GM23338 (cell line): Measurements from ENCODE around the gene AARS2. TPM values are rescaled to one million over a fixed set of nuclear protein-coding genes. Genes with fewer than 3 reads are reported as not detected.

Source experiments
- ATAC-seq: fragments of 200-7000 bp; cut with Tn5 transposase; 3 replicates; pipeline ENCODE4 v1.9.1; 2020
- DNase-seq: peaks from one replicate; pipeline ENCODE4 v3.0.0-alpha.2; 2015; ENCODE audit warnings: low spot score
- H2AFZ ChIP-seq: fragments of 200-600 bp; sonication (generic); 2 replicates; pipeline ENCODE4 v1.8.0; 2016; ENCODE audit warnings: antibody characterized with exemption, mild to moderate bottlenecking, moderate library complexity
- H3F3A ChIP-seq: fragments of 200-600 bp; sonication (generic); replicated peaks from 2 replicates; pipeline ENCODE4 v1.8.0; 2017; ENCODE audit warnings: antibody characterized with exemption, mixed run types, low read depth
- H3K27ac ChIP-seq: fragments of 200-600 bp; sonication (generic); 2 replicates; pipeline ENCODE4 v1.6.1; 2016; ENCODE audit warnings: low read depth
- H3K27me3 ChIP-seq: fragments of 200-600 bp; sonication (generic); 2 replicates; pipeline ENCODE4 v1.8.0; 2016; ENCODE audit warnings: mild to moderate bottlenecking, mixed run types, moderate library complexity; ENCODE audit not compliant: insufficient read depth
- H3K36me3 ChIP-seq: fragments of 200-600 bp; sonication (generic); 2 replicates; pipeline ENCODE4 v1.8.0; 2016; ENCODE audit warnings: mild to moderate bottlenecking; ENCODE audit not compliant: insufficient read depth
- H3K4me1 ChIP-seq: fragments of 200-600 bp; sonication (generic); 2 replicates; pipeline ENCODE4 v1.8.0; 2016; ENCODE audit warnings: mild to moderate bottlenecking, moderate library complexity; ENCODE audit not compliant: insufficient read depth
- H3K4me2 ChIP-seq: fragments of 200-600 bp; sonication (generic); 2 replicates; pipeline ENCODE4 v1.7.1; 2017; ENCODE audit warnings: mixed run types
- H3K4me3 ChIP-seq: fragments of 200-600 bp; sonication (generic); 2 replicates; pipeline ENCODE4 v1.6.1; 2016; ENCODE audit warnings: mixed run types
- H3K79me2 ChIP-seq: fragments of 200-600 bp; sonication (generic); replicated peaks from 2 replicates; pipeline ENCODE4 v1.8.0; 2017; ENCODE audit warnings: mild to moderate bottlenecking; ENCODE audit not compliant: insufficient read depth
- H3K9me2 ChIP-seq: fragments of 200-600 bp; sonication (generic); 2 replicates; pipeline ENCODE4 v1.8.0; 2017; ENCODE audit not compliant: insufficient read depth
- H4K20me1 ChIP-seq: fragments of 200-600 bp; sonication (generic); replicated peaks from 2 replicates; pipeline ENCODE4 v1.8.0; 2017; ENCODE audit warnings: mild to moderate bottlenecking; ENCODE audit not compliant: insufficient read depth
- H3K27ac Mint-ChIP-seq: 2 replicates; pipeline ENCODE4 v1.8.0; 2020; ENCODE audit warnings: inconsistent platforms, mild to moderate bottlenecking, moderate library complexity, mixed read lengths
- H3K27me3 Mint-ChIP-seq: 3 replicates; pipeline ENCODE4 v1.8.0; 2022; ENCODE audit warnings: low read depth, mild to moderate bottlenecking, moderate library complexity, mixed read lengths, inconsistent platforms; ENCODE audit not compliant: insufficient read depth, poor library complexity
- H3K36me3 Mint-ChIP-seq: 3 replicates; pipeline ENCODE4 v1.8.0; 2021; ENCODE audit warnings: low read depth, mild to moderate bottlenecking, inconsistent platforms, moderate library complexity, mixed read lengths
- H3K4me1 Mint-ChIP-seq: 3 replicates; pipeline ENCODE4 v1.8.0; 2020; ENCODE audit warnings: mild to moderate bottlenecking, inconsistent platforms, mixed read lengths
- H3K4me3 Mint-ChIP-seq: 3 replicates; pipeline ENCODE4 v1.8.0; 2021; ENCODE audit warnings: moderate library complexity, mild to moderate bottlenecking, inconsistent platforms, mixed read lengths
- H3K9me3 Mint-ChIP-seq: 3 replicates; pipeline ENCODE4 v1.8.0; 2020; ENCODE audit warnings: moderate library complexity, mild to moderate bottlenecking, inconsistent platforms, mixed read lengths
- CREB1 ChIP-seq: fragments of 250-450 bp; sonication (Bioruptor Pico); IDR thresholded peaks from 2 replicates; pipeline ENCODE4 v1.5.0; 2020; ENCODE audit warnings: low read depth, mild to moderate bottlenecking, moderate library complexity
- ETS1 ChIP-seq: IDR thresholded peaks from 2 replicates; pipeline ENCODE4 v1.6.1; 2016; ENCODE audit warnings: antibody characterized with exemption
- EZH2 ChIP-seq: fragments of 200-600 bp; sonication (generic); IDR thresholded peaks from one replicate; pipeline ENCODE4 v1.8.0; 2017; ENCODE audit warnings: antibody characterized with exemption, mild to moderate bottlenecking, low read depth; ENCODE audit not compliant: unreplicated experiment
- EZH2phosphoT487 ChIP-seq: fragments of 200-600 bp; sonication (generic); IDR thresholded peaks from one replicate; pipeline ENCODE4 v1.8.1; 2018; ENCODE audit warnings: antibody characterized with exemption; ENCODE audit not compliant: unreplicated experiment
- NANOG ChIP-seq: IDR thresholded peaks from 2 replicates; pipeline ENCODE4 v1.6.1; 2016; ENCODE audit warnings: antibody characterized with exemption, borderline replicate concordance
- POLR2AphosphoS5 ChIP-seq: IDR thresholded peaks from 2 replicates; pipeline ENCODE4 v1.6.1; 2016; ENCODE audit warnings: antibody characterized with exemption, low read depth
- REST ChIP-seq: IDR thresholded peaks from one replicate; pipeline ENCODE4 v1.6.1; 2018; ENCODE audit warnings: antibody characterized with exemption; ENCODE audit not compliant: unreplicated experiment
- ZNF114 ChIP-seq: fragments of 250-450 bp; sonication (Bioruptor Pico); IDR thresholded peaks from 2 replicates; pipeline ENCODE4 v1.5.0; 2020; ENCODE audit warnings: mild to moderate bottlenecking, moderate library complexity
- ZNF331 ChIP-seq: fragments of 250-450 bp; sonication (Bioruptor Pico); IDR thresholded peaks from 2 replicates; pipeline ENCODE4 v1.5.0; 2020; ENCODE audit warnings: low read depth, mild to moderate bottlenecking, moderate library complexity
- polyA plus RNA-seq: library from polyadenylated mRNA; unstranded; fragments of >200 nt; fragmentation: Nextera tagmentation; extraction: Ambion mirVana; gene quantifications from 2 replicates; pipeline ENCODE4 v1.2.1, GENCODE V29; 2016
- total RNA-seq: library from RNA; depleted of rRNA; stranded (reverse); fragments of >200 nt; shearing (Covaris generic); gene quantifications from 2 replicates; pipeline ENCODE4 v1.2.3, GENCODE V29; 2014
- TF ChIP-seq, protein P1 (sequence below), 2 experiments: fragments of 200-600 bp in 1 of 2; sonication (generic) in 1 of 2; conservative IDR thresholded peaks; 2 replicates each; pipeline versions ENCODE4 v1.5.1 to v1.6.1; 2016 to 2017; ENCODE audit warnings: antibody characterized with exemption in 2 of 2, low read depth in 2 of 2, mild to moderate bottlenecking in 2 of 2, moderate library complexity in 1 of 2

Gene AARS2
- total and polyA plus RNA-seq, 2 experiments from 2014 or later = 6.5 to 23.2 TPM

GRCh38 chr6:44263354-44264100 is 49.6 kb downstream of the AARS2 start:
- TF ChIP-seq ETS1 = 0 out of 2 replicates have a peak, but pooled peaks have one; percentile 27
- TF ChIP-seq, protein P1, sequence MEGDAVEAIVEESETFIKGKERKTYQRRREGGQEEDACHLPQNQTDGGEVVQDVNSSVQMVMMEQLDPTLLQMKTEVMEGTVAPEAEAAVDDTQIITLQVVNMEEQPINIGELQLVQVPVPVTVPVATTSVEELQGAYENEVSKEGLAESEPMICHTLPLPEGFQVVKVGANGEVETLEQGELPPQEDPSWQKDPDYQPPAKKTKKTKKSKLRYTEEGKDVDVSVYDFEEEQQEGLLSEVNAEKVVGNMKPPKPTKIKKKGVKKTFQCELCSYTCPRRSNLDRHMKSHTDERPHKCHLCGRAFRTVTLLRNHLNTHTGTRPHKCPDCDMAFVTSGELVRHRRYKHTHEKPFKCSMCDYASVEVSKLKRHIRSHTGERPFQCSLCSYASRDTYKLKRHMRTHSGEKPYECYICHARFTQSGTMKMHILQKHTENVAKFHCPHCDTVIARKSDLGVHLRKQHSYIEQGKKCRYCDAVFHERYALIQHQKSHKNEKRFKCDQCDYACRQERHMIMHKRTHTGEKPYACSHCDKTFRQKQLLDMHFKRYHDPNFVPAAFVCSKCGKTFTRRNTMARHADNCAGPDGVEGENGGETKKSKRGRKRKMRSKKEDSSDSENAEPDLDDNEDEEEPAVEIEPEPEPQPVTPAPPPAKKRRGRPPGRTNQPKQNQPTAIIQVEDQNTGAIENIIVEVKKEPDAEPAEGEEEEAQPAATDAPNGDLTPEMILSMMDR (conservative IDR thresholded peaks at IDR 0.05; ENCODE audit: low read depth in 2 of 2) = no peak
- Histone ChIP-seq H3K27me3 (peaks cover 5% of the 10 kb centered on the region; the same call in 1 of the 2 replicates), H3K9me2 (no peaks in the 10 kb centered on the region), H3K4me1 (peaks cover 21% of the 10 kb centered on the region), H3F3A (0 out of 2 replicates have a peak, but pooled peaks cover 8% of the 10 kb centered on the region), H3K4me2 (peak overlapping the region; percentile 98), H3K27ac (no peak overlapping the region), H3K79me2 (peaks cover 9% of the 10 kb centered on the region; the same call in 1 of the 2 replicates), H3K4me3 (peak overlapping the region; percentile 88), H2AFZ (no peak overlapping the region), H3K36me3 (no peaks in the 10 kb centered on the region), H4K20me1 (peaks cover 6% of the 10 kb centered on the region; the same call in 1 of the 2 replicates)
- DNase-seq (peak; percentile 49), ATAC-seq (peak; percentile 20)
- Mint-ChIP-seq H3K27ac (peak overlapping the region; percentile 85; the same call in 1 of the 2 replicates), H3K36me3 (peaks cover 16% of the 10 kb centered on the region), H3K4me1 (peaks cover 40% of the 10 kb centered on the region), H3K27me3 (peaks cover 26% of the 10 kb centered on the region), H3K4me3 (peak overlapping the region; percentile 86), H3K9me3 (no peaks in the 10 kb centered on the region)

DNA sequence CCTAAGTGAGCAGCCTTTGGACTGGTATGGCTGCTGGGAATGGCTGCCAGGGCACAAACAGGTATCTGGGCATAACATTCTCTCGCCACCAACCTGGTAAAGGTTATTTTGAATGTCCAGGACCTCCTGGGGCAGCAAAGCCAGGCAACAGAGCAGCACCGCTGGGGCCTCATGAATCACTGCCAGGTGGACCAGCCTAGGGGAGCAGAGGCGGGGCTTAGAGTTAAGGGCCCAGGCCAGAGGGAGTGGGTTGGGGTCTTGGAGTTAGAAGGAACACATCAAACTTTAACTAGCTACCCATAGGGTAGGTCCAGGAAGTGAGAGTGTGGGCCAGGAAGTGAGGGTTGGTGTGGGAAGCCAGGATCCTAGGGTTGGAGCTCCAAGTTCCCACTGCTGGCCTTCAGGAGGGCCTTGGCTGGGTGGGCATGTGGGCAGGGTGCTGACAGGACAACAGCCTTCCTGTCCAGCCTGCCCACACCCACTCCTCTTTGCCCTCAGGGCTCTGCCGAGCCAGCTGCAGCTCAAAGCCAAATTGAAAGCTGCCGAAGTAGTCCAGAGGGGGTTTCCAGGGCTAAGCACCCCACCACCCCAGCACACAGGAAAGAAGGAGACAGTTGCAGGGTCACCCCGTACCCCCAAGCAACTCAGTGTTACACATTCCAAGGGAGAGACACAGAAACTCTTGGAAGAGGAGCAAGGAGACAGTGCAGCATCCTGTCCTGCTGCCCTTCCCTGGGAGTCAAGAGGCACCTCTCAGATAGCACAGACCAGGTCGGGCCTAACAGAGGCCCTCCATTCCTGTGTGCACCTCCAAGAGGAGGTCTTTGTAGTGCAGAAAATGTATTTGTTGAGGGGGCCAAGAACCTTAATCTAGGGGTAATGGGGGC is 50.4 kb downstream of the AARS2 start:
- H3K9me2 ChIP-seq = no peaks in the 10 kb centered on the region
- H3K4me3 ChIP-seq = peak overlapping the region; percentile 88
- H3K36me3 ChIP-seq = no peaks in the 10 kb centered on the region
- peaks cover 1% of the 10 kb centered on the region; the same call in 1 of the 3 replicates for H3K9me3 Mint-ChIP-seq
- peaks cover 9% of the 10 kb centered on the region; the same call in 1 of the 2 replicates for H3K79me2 ChIP-seq
- peaks cover 5% of the 10 kb centered on the region; the same call in 1 of the 2 replicates for H3K27me3 ChIP-seq
- peaks cover 6% of the 10 kb centered on the region; the same call in 1 of the 2 replicates for H4K20me1 ChIP-seq
- DNase-seq = no peak
- peaks cover 27% of the 10 kb centered on the region for H3K27me3 Mint-ChIP-seq
- H3K4me1 ChIP-seq = peaks cover 17% of the 10 kb centered on the region
- H3K4me3 Mint-ChIP-seq = peak overlapping the region; percentile 86
- ATAC-seq = no peak
- H3K4me1 Mint-ChIP-seq = peaks cover 40% of the 10 kb centered on the region
- peak overlapping the region; percentile 98 for H3K4me2 ChIP-seq
- 0 out of 2 replicates have a peak, but pooled peaks cover 8% of the 10 kb centered on the region for H3F3A ChIP-seq
- H3K27ac ChIP-seq = no peak overlapping the region
- H3K36me3 Mint-ChIP-seq = peaks cover 19% of the 10 kb centered on the region
- no peak overlapping the region for H2AFZ ChIP-seq
- peak overlapping the region; percentile 85; the same call in 1 of the 2 replicates for H3K27ac Mint-ChIP-seq
- TF ChIP-seq EZH2phosphoT487 (no peak), NANOG (no peak), REST (no peak), POLR2AphosphoS5 (no peak), ETS1 (no peak), ZNF331 (no peak), EZH2 (no peak), CREB1 (CRISPR knock-in tag) (no peak), ZNF114 (CRISPR knock-in tag) (no peak)
- TF ChIP-seq, protein P1 (conservative IDR thresholded peaks at IDR 0.05; ENCODE audit: low read depth in 2 of 2) = no peak
